HL-60/S4 (cell line): ENCODE data around the gene RALGDS.

Experiments
- in situ Hi-C: fragments of 300-500 bp; cut with MboI; formaldehyde crosslinking; loops from 2 replicates; pipeline ENCODE4 v1.14.3; 2022; ENCODE audit warnings: low sequenced_read_pairs

The RALGDS gene

GRCh38 chr9:133122605-133122934 is 1.5 kb upstream of the RALGDS start:
- in situ Hi-C loops, result no loop called here

- in situ Hi-C loops, result no loop called here
Observed at GRCh38 chr9:133121915-133122550, 993 bp upstream of the RALGDS start.

- in situ Hi-C loops, result no loop called here
Observed at GRCh38 chr9:133120501-133121197, 391 bp downstream of the RALGDS start.

GRCh38 chr9:133119846-133120500 is 1.1 kb downstream of the RALGDS start:
- in situ Hi-C loops, result no loop called here

- in situ Hi-C loops, result no loop called here
Observed at GRCh38 chr9:133119103-133119845, 1.8 kb downstream of the RALGDS start.

GRCh38 chr9:133118568-133118967 is 2.5 kb downstream of the RALGDS start:
- in situ Hi-C loops, result no loop called here

- in situ Hi-C loops, result no loop called here
Observed at GRCh38 chr9:133118179-133118520, 2.9 kb downstream of the RALGDS start.

GRCh38 chr9:133117271-133118178 is 3.5 kb downstream of the RALGDS start:
- in situ Hi-C loops, result no loop called here

- in situ Hi-C loops, result no loop called here
Observed at GRCh38 chr9:133116346-133117231, 4.5 kb downstream of the RALGDS start.

- in situ Hi-C loops, result no loop called here
Observed at GRCh38 chr9:133115604-133116345, 5.3 kb downstream of the RALGDS start.

GRCh38 chr9:133114886-133115603 is 6.0 kb downstream of the RALGDS start:
- in situ Hi-C loops, result no loop called here

- in situ Hi-C loops, result no loop called here
Observed at GRCh38 chr9:133113949-133114885, 6.8 kb downstream of the RALGDS start.

GRCh38 chr9:133113163-133113948 is 7.7 kb downstream of the RALGDS start:
- in situ Hi-C loops, result no loop called here

- in situ Hi-C loops, result no loop called here
Observed at GRCh38 chr9:133112663-133113026, 8.4 kb downstream of the RALGDS start.

- in situ Hi-C loops, result no loop called here
Observed at GRCh38 chr9:133111808-133112662, 9.0 kb downstream of the RALGDS start.
